ENCODE data around the gene BAMBI. TPM values are rescaled to one million over a fixed set of nuclear protein-coding genes. Genes with fewer than 3 reads are reported as not detected.

BAMBI gene
- polyA plus RNA-seq, 1 donor (not counting 4 experiments of a cell fraction or from before 2014, with no cell fraction given) = 2.9 TPM

GRCh38 chr10:28728366-28728765 is 51.0 kb downstream of the BAMBI start:
- Histone ChIP-seq H3K4me1 (ENCODE audit: control insufficient read depth, extremely low read depth, insufficient read depth, low read length) (no peaks in the 10 kb centered on the region), H3K36me3 (ENCODE audit: control insufficient read depth in 2 of 2, extremely low read depth in 1 of 2, insufficient read depth in 2 of 2, low read length in 2 of 2) (no peaks in the 10 kb centered on the region), H3K79me2 (ENCODE audit: control insufficient read depth, insufficient read depth, low read length) (no peaks in the 10 kb centered on the region), H3K9me3 (ENCODE audit: control insufficient read depth, low read depth, low read length) (no peaks in the 10 kb centered on the region), H3K27me3 (ENCODE audit: control insufficient read depth, extremely low read depth, insufficient read depth, low read length) (no peaks in the 10 kb centered on the region), H3K27ac (ENCODE audit: control insufficient read depth, insufficient read depth, low read length) (no peak overlapping the region), H3K9me1 (ENCODE audit: control insufficient read depth, extremely low read depth, insufficient read depth, low read length) (no peaks in the 10 kb centered on the region), H2AFZ (ENCODE audit: control insufficient read depth, low read length) (no peak overlapping the region), H3K9ac (ENCODE audit: control insufficient read depth, extremely low read depth, insufficient read depth, low read length) (no peak overlapping the region), H3K4me2 (ENCODE audit: control insufficient read depth, extremely low read depth, insufficient read depth, low read depth, low read length) (no peak overlapping the region), H4K20me1 (ENCODE audit: control insufficient read depth, extremely low read depth, insufficient read depth, low read length) (no peaks in the 10 kb centered on the region), H3K4me3 (ENCODE audit: control insufficient read depth in 2 of 3, extremely low read depth in 1 of 3, insufficient read depth in 2 of 3, low read depth in 1 of 3, low read length in 3 of 3) (no peak overlapping the region)
- DNase-seq (ENCODE audit: low read depth, low spot score) (no peak), FAIRE-seq (no peak)
- dilution Hi-C loops (cut with MboI; ENCODE audit: extremely low pct_ligation_motif_present, low sequenced_read_pairs) = no loop called here
- TF ChIP-seq EZH2 (IDR thresholded peaks at IDR 0.05; ENCODE audit: low read length) (no peak), CTCF (optimal IDR thresholded peaks at IDR 0.05 in 1 of 3, IDR thresholded peaks at IDR 0.05 in 1 of 3, conservative IDR thresholded peaks at IDR 0.05 in 1 of 3; ENCODE audit: extremely low read depth in 1 of 3, insufficient read depth in 2 of 3, low read length in 3 of 3) (no peak)

- Histone ChIP-seq H3K4me2 (ENCODE audit: control insufficient read depth, extremely low read depth, insufficient read depth, low read depth, low read length) (no peak overlapping the region), H3K9me3 (ENCODE audit: control insufficient read depth, low read depth, low read length) (peaks cover 2% of the 10 kb centered on the region), H3K9ac (ENCODE audit: control insufficient read depth, extremely low read depth, insufficient read depth, low read length) (no peak overlapping the region), H3K27me3 (ENCODE audit: control insufficient read depth, extremely low read depth, insufficient read depth, low read length) (no peaks in the 10 kb centered on the region), H2AFZ (ENCODE audit: control insufficient read depth, low read length) (no peak overlapping the region), H3K9me1 (ENCODE audit: control insufficient read depth, extremely low read depth, insufficient read depth, low read length) (no peaks in the 10 kb centered on the region), H3K27ac (ENCODE audit: control insufficient read depth, insufficient read depth, low read length) (no peak overlapping the region), H4K20me1 (ENCODE audit: control insufficient read depth, extremely low read depth, insufficient read depth, low read length) (no peaks in the 10 kb centered on the region), H3K4me3 (ENCODE audit: control insufficient read depth in 2 of 3, extremely low read depth in 1 of 3, insufficient read depth in 2 of 3, low read depth in 1 of 3, low read length in 3 of 3) (no peak overlapping the region), H3K79me2 (ENCODE audit: control insufficient read depth, insufficient read depth, low read length) (no peaks in the 10 kb centered on the region), H3K4me1 (ENCODE audit: control insufficient read depth, extremely low read depth, insufficient read depth, low read length) (no peaks in the 10 kb centered on the region), H3K36me3 (ENCODE audit: control insufficient read depth in 2 of 2, extremely low read depth in 1 of 2, insufficient read depth in 2 of 2, low read length in 2 of 2) (no peaks in the 10 kb centered on the region)
- dilution Hi-C loops (cut with MboI; ENCODE audit: extremely low pct_ligation_motif_present, low sequenced_read_pairs) = no loop called here
- DNase-seq (ENCODE audit: low read depth, low spot score) = no peak
- FAIRE-seq = no peak
- TF ChIP-seq EZH2 (IDR thresholded peaks at IDR 0.05; ENCODE audit: low read length) (no peak), CTCF (optimal IDR thresholded peaks at IDR 0.05 in 1 of 3, IDR thresholded peaks at IDR 0.05 in 1 of 3, conservative IDR thresholded peaks at IDR 0.05 in 1 of 3; ENCODE audit: extremely low read depth in 1 of 3, insufficient read depth in 2 of 3, low read length in 3 of 3) (no peak)
These were observed 52.9 kb downstream of the BAMBI start for GRCh38 chr10:28730031-28730778.

All from keratinocyte (primary cell).